NCI-H446 (cell line): ENCODE data around the gene STXBP1.

Experiments used
- DNase-seq, 2 experiments: peaks; one replicate each; lab custom pipeline; 2025; lab: John Stamatoyannopoulos, UW

STXBP1 gene

GRCh38 chr9:127714951-127715469, 102.9 kb downstream of the STXBP1 start:
- no peak for DNase-seq

GRCh38 chr9:127715470-127716337, 103.6 kb downstream of the STXBP1 start, which contains the start of the genes PTRH1 and TTC16:
Gene PTRH1 (minus strand): TSS chr9:127715663. CDS start chr9:127715639, 24 bp downstream.
Gene TTC16 (plus strand): TSS chr9:127716079. CDS start chr9:127716146, 67 bp downstream.
- peak; percentile 83 to 88 for DNase-seq

GRCh38 chr9:127716412-127716811, 104.3 kb downstream of the STXBP1 start:
- no peak for DNase-seq

- DNase-seq = peak in 1 of 2 experiments; percentile 58
Observed at GRCh38 chr9:127717766-127718165, 105.7 kb downstream of the STXBP1 start.

GRCh38 chr9:127720031-127720864, 108.2 kb downstream of the STXBP1 start:
- DNase-seq = no peak

- DNase-seq = no peak
Observed at GRCh38 chr9:127720865-127721227, 108.8 kb downstream of the STXBP1 start.

- no peak for DNase-seq
Observed at GRCh38 chr9:127721391-127721821, 109.3 kb downstream of the STXBP1 start.

GRCh38 chr9:127722055-127722745, 110.1 kb downstream of the STXBP1 start:
- no peak for DNase-seq

GRCh38 chr9:127723013-127723412, 110.9 kb downstream of the STXBP1 start:
- DNase-seq = no peak

- DNase-seq = peak in 1 of 2 experiments; percentile 17
Observed at GRCh38 chr9:127723444-127723843, 111.4 kb downstream of the STXBP1 start.

GRCh38 chr9:127724012-127724411, 111.9 kb downstream of the STXBP1 start:
- no peak for DNase-seq

GRCh38 chr9:127726871-127727270, 114.8 kb downstream of the STXBP1 start:
- DNase-seq = no peak

- no peak for DNase-seq
Observed at GRCh38 chr9:127728808-127729207, 116.7 kb downstream of the STXBP1 start.

GRCh38 chr9:127729522-127730256, 117.6 kb downstream of the STXBP1 start:
- no peak for DNase-seq

- no peak for DNase-seq
Observed at GRCh38 chr9:127730262-127730661, 118.2 kb downstream of the STXBP1 start.

GRCh38 chr9:127730799-127731410, 118.8 kb downstream of the STXBP1 start:
- no peak for DNase-seq

GRCh38 chr9:127731938-127732337, 119.9 kb downstream of the STXBP1 start:
- no peak for DNase-seq

GRCh38 chr9:127732444-127732843, 120.4 kb downstream of the STXBP1 start:
- no peak for DNase-seq

GRCh38 chr9:127733614-127734013, 121.5 kb downstream of the STXBP1 start:
- DNase-seq = no peak

GRCh38 chr9:127734247-127734746, 122.2 kb downstream of the STXBP1 start:
- DNase-seq = no peak
